OCI-LY3 (cell line): ENCODE data around the gene ERC2.
"Not testable (repeated sequence)": the region's sequence is repeated elsewhere in the genome, so short reads cannot be mapped to it uniquely, and the experiment has no call there.

ENCODE experiments used
- H2AFZ ChIP-seq: fragments of 200-600, 300-600 bp; shearing (Covaris generic); 2 replicates; pipeline ENCODE4 v1.6.0; 2014; ENCODE audit warnings: antibody characterized with exemption, low read depth, low read length
- H3K27ac ChIP-seq: fragments of 200-600, 300-600 bp; sonication (generic); 2 replicates; pipeline ENCODE4 v1.5.1; 2014; ENCODE audit warnings: mild to moderate bottlenecking, low read length, moderate library complexity, mixed read lengths
- H3K27me3 ChIP-seq: fragments of 200-600, 300-600 bp; sonication (generic); 2 replicates; pipeline ENCODE4 v1.6.1; 2014; ENCODE audit warnings: low read depth, low read length, mixed read lengths
- H3K36me3 ChIP-seq: fragments of 200-600, 300-600 bp; sonication (generic); replicated peaks from 2 replicates; pipeline ENCODE3; 2014; ENCODE audit warnings: low read depth, low read length, mixed read lengths
- H3K4me1 ChIP-seq: fragments of 300-600, 200-600 bp; sonication (generic); 2 replicates; pipeline ENCODE4 v1.6.1; 2014; ENCODE audit warnings: low read length, mixed read lengths
- H3K4me2 ChIP-seq: fragments of 200-600, 300-600 bp; sonication (generic); 2 replicates; pipeline ENCODE4 v1.6.1; 2014; ENCODE audit warnings: low read length, mixed read lengths
- H3K4me3 ChIP-seq: fragments of 300-600, 200-600 bp; sonication (generic); 2 replicates; pipeline ENCODE4 v1.5.1; 2014; ENCODE audit warnings: antibody characterized with exemption, mild to moderate bottlenecking, low read length, moderate library complexity
- H3K79me2 ChIP-seq: fragments of 300-600, 200-600 bp; shearing (Covaris generic); 2 replicates; pipeline ENCODE4 v1.6.1; 2014; ENCODE audit warnings: mild to moderate bottlenecking, low read length, mixed read lengths
- H3K9ac ChIP-seq: fragments of 300-600, 200-600 bp; shearing (Covaris generic); 2 replicates; pipeline ENCODE4 v1.6.0; 2014; ENCODE audit warnings: mild to moderate bottlenecking, low read length, moderate library complexity
- H3K9me3 ChIP-seq: fragments of 200-600, 300-600 bp; shearing (Covaris generic); 2 replicates; pipeline ENCODE4 v1.6.1; 2014; ENCODE audit warnings: low read length, mixed read lengths; ENCODE audit not compliant: insufficient read depth
- H4K20me1 ChIP-seq: fragments of 200-600, 300-600 bp; sonication (generic); 2 replicates; pipeline ENCODE4 v1.6.1; 2016; ENCODE audit warnings: low read length, mixed read lengths; ENCODE audit not compliant: insufficient read depth
- EZH2phosphoT487 ChIP-seq: fragments of 200-600 bp; shearing (Covaris generic); IDR thresholded peaks from 2 replicates; pipeline ENCODE4 v1.6.1; 2018; ENCODE audit warnings: antibody characterized with exemption, mixed run types, low read depth
- TF ChIP-seq, protein P1 (sequence below): fragments of 200-600, 300-600 bp; sonication (generic); IDR thresholded peaks from 2 replicates; pipeline ENCODE4 v1.5.1; 2014; ENCODE audit warnings: antibody characterized with exemption, low read length, low read depth

The ERC2 gene

DNA sequence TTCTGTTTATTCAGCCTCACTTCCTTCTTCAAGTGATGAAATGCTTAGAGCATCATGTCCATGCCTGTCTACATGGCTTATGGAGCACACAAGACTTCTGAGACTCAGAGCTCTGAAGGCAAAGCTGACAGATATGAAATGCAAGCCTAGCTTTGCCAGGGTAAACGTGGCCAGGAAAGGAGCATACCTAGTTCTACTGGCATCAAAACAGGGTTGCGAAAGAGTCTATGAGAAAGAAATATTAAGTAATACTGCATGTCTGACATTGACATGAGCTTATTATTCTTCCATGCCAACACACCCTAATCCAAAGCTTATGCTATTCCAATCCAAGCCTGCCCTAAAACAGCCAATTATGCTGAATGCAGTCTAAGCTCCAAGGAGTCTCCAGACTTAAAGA is 391.5 kb downstream of the ERC2 start:
- no peaks in the 10 kb centered on the region for H4K20me1 ChIP-seq
- TF ChIP-seq EZH2phosphoT487 = no peak
- TF ChIP-seq, protein P1, sequence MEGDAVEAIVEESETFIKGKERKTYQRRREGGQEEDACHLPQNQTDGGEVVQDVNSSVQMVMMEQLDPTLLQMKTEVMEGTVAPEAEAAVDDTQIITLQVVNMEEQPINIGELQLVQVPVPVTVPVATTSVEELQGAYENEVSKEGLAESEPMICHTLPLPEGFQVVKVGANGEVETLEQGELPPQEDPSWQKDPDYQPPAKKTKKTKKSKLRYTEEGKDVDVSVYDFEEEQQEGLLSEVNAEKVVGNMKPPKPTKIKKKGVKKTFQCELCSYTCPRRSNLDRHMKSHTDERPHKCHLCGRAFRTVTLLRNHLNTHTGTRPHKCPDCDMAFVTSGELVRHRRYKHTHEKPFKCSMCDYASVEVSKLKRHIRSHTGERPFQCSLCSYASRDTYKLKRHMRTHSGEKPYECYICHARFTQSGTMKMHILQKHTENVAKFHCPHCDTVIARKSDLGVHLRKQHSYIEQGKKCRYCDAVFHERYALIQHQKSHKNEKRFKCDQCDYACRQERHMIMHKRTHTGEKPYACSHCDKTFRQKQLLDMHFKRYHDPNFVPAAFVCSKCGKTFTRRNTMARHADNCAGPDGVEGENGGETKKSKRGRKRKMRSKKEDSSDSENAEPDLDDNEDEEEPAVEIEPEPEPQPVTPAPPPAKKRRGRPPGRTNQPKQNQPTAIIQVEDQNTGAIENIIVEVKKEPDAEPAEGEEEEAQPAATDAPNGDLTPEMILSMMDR = no peak
- H3K4me2 ChIP-seq = no peak overlapping the region

DNA sequence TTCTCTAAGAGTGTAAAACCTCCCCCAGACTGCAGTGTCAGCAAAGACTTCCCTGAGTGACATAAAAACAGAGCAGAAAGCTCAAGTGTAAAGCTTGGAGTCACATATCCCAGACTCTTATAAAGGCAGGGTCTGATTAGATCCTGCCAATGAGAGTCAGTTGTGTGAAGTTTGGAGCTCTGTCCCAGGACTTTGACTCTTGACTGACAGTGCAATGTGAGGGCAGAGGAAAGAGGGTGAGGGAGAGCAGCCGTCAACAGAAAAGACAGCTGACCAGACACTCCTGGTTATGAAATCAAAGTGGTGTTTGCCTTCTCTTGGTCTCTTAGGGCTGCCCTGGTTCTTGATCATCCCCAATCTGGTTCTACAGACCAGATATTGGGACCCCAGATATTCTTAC is 393.2 kb downstream of the ERC2 start:
- Histone ChIP-seq H3K9ac (no peak overlapping the region), H3K4me2 (no peak overlapping the region)

More for the DNA sequence above, 391.5 kb downstream of the ERC2 start:
- Histone ChIP-seq H3K4me3 (no peak overlapping the region), H3K4me1 (no peaks in the 10 kb centered on the region), H3K36me3 (no peaks in the 10 kb centered on the region), H3K79me2 (no peaks in the 10 kb centered on the region), H3K9me3 (no peaks in the 10 kb centered on the region), H2AFZ (no peak overlapping the region), H3K27me3 (0 out of 2 replicates have a peak, but pooled peaks cover 3% of the 10 kb centered on the region), H3K9ac (no peak overlapping the region), H3K27ac (no peak overlapping the region)

DNA sequence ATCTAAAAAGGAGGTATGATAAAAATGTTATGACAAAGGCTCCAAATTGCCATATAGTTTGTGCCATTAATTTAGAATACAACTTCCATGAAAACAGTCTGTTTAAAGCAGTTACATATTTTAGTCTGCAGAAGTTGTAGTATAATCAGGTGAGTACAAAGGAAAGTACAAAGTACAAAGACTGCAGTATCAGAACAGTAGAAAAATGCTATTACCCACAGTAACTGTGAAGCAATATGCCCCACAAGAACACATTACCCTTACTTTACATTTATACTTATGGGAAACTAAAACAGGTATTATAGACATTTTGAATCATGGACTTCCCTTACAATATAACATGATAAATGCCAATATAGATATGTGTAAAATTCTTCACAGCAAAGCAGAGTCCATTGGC is 398.5 kb downstream of the ERC2 start:
- no peaks in the 10 kb centered on the region for H4K20me1 ChIP-seq
- TF ChIP-seq, protein P1 = no peak
- no peak for TF ChIP-seq EZH2phosphoT487

More for the DNA sequence above, 393.2 kb downstream of the ERC2 start:
- no peaks in the 10 kb centered on the region for H3K9me3 ChIP-seq
- H3K4me1 ChIP-seq = no peaks in the 10 kb centered on the region
- no peak overlapping the region for H3K4me3 ChIP-seq
- H3K27me3 ChIP-seq = 0 out of 2 replicates have a peak, but pooled peaks cover 3% of the 10 kb centered on the region
- TF ChIP-seq, protein P1 = no peak
- no peak for TF ChIP-seq EZH2phosphoT487
- no peaks in the 10 kb centered on the region for H4K20me1 ChIP-seq
- H3K79me2 ChIP-seq = no peaks in the 10 kb centered on the region
- H3K27ac ChIP-seq = no peak overlapping the region
- H2AFZ ChIP-seq = no peak overlapping the region
- H3K36me3 ChIP-seq = no peaks in the 10 kb centered on the region

DNA sequence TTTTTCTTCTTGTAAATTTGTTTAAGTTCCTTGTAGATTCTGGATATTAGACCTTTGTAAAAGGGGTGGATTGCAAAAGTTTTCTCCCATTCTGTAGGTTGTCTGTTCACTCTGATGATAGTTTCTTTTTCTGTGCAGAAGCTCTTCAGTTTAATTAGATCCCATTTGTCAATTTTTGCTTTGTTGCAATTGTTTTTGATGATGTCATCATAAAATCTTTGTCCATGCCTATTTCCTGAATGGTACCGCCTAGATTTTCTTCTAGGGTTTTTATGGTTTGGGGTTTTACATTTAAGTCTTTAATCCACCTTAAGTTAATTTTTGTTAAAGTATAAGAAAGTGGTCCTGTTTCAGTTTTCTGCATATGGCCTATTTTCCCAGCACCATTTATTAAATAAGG is 401.9 kb downstream of the ERC2 start:
- H2AFZ ChIP-seq, H3K27ac ChIP-seq, H3K4me2 ChIP-seq, H3K36me3 ChIP-seq, H4K20me1 ChIP-seq, H3K4me3 ChIP-seq, H3K27me3 ChIP-seq, H3K9ac ChIP-seq, H3K4me1 ChIP-seq, H3K9me3 ChIP-seq, H3K79me2 ChIP-seq: not testable (repeated sequence)

More for the DNA sequence above, 398.5 kb downstream of the ERC2 start:
- Histone ChIP-seq H3K4me2 (no peak overlapping the region), H3K27me3 (0 out of 2 replicates have a peak, but pooled peaks cover 2% of the 10 kb centered on the region), H3K27ac (no peak overlapping the region), H2AFZ (no peak overlapping the region), H3K9me3 (no peaks in the 10 kb centered on the region), H3K9ac (no peak overlapping the region), H3K79me2 (no peaks in the 10 kb centered on the region), H3K4me1 (no peaks in the 10 kb centered on the region), H3K4me3 (no peak overlapping the region), H3K36me3 (no peaks in the 10 kb centered on the region)

DNA sequence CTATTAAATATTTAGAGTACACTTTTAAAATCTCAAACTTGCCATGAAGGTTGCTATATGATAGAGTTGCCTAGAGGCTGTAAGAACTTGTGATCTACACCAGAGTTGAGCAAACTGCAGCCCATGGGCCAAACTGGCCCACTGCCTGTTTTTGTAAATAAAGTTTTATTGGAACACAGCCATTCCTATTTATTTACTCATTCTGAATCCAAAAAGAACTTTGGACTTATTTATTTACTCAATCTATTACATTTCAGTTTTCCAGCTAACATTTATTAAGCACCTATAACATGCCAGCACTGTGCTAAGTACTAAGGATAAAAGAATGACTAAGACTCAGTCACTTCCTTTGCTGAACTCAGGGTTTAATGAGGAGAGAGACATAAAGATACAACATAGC is 403.6 kb downstream of the ERC2 start:
- H3K27ac ChIP-seq = no peak overlapping the region
- H3K4me3 ChIP-seq = no peak overlapping the region
- no peak overlapping the region for H3K4me2 ChIP-seq
- no peaks in the 10 kb centered on the region for H3K79me2 ChIP-seq
- H3K9me3 ChIP-seq = no peaks in the 10 kb centered on the region
- no peaks in the 10 kb centered on the region for H3K36me3 ChIP-seq
- H3K9ac ChIP-seq = no peak overlapping the region
- no peak overlapping the region for H2AFZ ChIP-seq
- H4K20me1 ChIP-seq = no peaks in the 10 kb centered on the region
- no peak for TF ChIP-seq EZH2phosphoT487
- TF ChIP-seq, protein P1 = no peak
- H3K4me1 ChIP-seq = no peaks in the 10 kb centered on the region
- H3K27me3 ChIP-seq = peaks cover 9% of the 10 kb centered on the region; the same call in 1 of the 2 replicates
